Femur (tissue), 1 donor: ENCODE measurements around the gene PTPRN2.
A peak's percentile ranks its signal among the peaks of the same experiment; 100 is the strongest.
"Not testable (repeated sequence)": the region's sequence is repeated elsewhere in the genome, so short reads cannot be mapped to it uniquely, and the experiment has no call there.

Source experiments
- DNase-seq: peaks from one replicate; pipeline ENCODE4 v3.0.0-alpha.2; 2017

Gene PTPRN2

GRCh38 chr7:158377800-158378623 is 209.6 kb downstream of the PTPRN2 start:
- DNase-seq = no peak

DNA sequence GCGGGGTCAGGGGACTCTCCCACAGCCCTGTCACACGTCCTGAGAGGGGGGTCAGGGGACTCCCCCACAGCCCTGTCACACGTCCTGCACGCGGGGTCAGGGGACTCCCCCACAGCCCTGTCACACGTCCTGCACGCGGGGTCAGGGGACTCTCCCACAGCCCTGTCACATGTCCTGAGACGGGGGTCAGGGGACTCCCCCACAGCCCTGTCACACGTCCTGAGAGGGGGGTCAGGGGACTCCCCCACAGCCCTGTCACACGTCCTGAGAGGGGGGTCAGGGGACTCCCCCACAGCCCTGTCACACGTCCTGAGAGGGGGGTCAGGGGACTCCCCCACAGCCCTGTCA is 210.8 kb downstream of the PTPRN2 start:
- not testable (repeated sequence) for DNase-seq

- DNase-seq = not testable (repeated sequence)
These were observed 211.3 kb downstream of the PTPRN2 start for GRCh38 chr7:158376146-158376838.

- no peak for DNase-seq
These were observed 212.6 kb downstream of the PTPRN2 start for GRCh38 chr7:158375034-158375433.

- no peak for DNase-seq
These were observed 213.0 kb downstream of the PTPRN2 start for GRCh38 chr7:158374586-158374985.

DNA sequence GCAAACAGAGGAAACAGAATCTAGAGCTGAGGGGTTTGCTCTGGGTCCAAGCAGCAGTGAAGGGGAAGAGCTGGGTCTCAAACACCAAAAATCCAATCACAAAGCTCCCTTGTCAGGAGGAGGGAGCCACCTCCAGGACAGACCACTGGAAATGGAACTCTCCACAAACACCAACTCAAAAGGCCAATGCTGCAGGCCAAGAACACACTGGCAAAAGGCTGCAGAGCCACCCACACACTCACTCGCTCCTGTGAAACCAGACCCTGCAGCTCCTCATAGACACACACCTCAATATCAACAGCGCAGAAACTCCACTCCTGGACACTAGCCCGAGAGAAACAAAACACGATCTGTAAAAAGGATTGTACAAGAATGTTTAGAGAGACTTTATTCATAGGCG is 213.5 kb downstream of the PTPRN2 start:
- DNase-seq = no peak

DNA sequence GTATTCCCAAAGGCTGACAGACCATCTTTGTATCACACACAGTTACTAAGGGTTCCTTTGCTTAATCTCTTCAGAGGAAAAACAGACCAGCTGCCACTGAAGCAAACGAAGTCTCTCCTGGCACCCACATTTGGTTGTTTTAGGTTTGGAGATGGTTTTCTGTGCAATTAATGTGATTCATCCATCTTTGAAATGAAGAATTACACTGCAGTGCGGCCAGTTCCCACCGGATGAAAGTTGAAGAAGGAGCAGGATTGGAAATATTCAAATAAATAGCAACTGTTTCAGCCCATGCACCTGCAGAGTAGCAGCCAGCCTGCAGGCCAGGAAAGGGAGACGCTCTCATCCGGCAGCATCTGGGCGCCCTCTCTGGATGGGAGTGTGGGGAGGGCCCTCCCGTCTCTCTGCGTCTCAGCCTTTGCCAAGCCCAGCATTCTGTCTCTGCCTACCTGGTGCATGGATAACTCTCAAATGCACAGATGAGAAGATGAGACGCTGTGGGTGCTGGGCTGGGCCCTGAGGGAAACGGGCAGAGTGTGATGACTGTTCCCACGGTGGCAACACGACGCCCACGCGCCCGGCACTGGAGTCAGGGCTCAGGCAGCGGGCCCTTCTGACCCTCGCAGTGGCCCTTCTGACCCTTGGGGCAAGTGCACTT is 214.0 kb downstream of the PTPRN2 start:
- DNase-seq = no peak

DNA sequence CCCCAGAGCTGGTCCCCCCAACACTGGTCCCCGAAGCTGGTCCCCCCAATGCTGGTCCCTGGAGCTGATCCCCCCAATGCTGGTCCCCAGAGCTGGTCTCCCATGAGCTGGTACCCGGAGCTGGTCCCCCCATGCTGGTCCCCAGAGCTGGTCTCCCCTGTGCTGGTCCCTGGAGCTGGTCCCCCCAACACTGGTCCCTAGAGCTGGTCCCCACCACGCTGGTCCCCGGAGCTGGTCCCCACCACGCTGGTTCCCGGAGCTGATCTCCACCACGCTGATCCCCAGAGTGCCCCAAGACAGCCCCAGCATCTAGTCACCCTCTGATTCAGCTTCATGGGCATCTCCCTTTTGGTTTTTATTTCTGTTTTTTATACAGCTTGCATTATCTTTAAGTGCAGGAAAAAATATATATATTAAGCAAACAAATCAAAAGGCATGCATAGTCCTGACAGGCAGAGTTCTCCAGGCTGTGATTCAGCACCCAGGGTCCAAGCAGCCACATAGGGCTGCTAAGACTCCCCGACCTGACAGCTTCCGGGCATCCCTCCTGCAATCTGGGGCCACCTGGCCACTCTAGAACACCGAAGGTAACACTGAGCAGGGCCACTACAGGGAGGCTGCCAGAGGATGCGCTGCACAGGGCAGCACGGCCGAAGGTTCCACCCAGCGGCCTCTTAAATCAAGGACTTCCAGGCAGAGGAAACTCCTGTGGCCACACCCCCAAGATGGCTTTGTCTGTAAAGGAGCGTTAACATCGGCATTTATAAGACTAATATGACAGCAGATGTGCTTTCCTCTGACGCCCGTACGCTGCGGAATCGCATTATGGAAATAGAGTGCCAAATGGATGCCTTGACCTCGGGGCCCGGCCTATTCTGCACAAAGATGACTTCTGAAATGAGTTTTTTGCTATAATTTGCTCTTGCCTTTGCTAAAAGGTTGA is 215.0 kb downstream of the PTPRN2 start:
- no peak for DNase-seq

DNA sequence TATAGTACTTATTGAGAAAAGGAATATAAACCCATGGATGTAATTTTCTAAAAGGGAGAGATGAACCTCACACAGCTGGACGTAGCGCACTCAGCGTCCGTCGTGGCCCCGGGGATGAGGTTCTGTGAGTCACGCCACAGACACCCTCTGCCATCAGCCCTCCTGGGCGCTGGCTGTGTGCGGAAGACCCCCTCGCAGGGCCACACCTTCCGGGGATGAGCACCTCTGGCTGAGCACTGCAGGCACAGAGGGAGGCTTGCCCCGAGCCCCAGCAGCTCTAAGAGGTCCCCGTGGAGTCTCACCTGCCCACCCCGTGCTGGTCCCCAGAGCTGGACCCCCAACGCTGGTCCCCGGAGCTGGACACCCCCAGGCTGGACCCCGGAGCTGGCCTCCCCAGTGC is 215.8 kb downstream of the PTPRN2 start:
- no peak for DNase-seq

DNA sequence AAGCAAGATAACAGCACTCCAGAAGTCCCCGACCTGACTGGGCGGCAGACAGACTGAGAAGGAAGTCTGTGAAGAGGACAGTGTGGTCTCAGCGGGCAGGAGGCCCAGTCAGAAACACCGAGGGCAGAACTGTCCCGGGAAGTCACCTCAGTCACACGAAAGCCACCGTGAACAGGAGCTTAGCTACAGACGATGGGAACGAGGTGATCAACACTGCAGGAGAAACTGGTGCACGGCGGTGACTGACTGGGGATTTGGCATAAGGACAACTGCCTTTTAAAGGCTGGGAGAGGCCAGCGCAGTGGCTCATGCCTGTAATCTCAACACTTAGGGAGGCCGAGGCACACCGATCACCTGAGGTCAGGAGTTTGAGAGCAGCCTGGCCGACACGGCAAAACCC is 217.8 kb downstream of the PTPRN2 start:
- no peak for DNase-seq

GRCh38 chr7:158369290-158369689 is 218.3 kb downstream of the PTPRN2 start:
- DNase-seq = no peak

DNA sequence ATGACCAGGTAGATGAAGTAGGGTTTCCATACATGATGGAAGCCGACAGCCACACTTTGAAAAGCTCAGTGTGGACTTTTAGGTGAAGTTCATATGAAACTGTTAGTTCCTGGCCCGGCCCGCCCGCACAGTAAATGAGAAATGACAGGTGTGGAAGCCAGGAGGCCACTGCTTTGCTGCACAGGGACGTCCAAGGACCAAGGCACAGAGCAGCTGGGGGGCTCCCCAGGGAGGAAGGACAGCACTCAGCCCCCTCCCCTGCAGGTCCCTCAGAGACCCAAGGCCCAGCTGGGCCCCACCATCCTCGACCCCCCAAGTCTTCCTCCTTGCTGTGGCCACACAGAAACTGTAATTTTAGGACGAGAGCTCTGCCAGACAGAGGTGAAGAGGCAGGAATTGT is 219.2 kb downstream of the PTPRN2 start:
- no peak for DNase-seq

- DNase-seq = no peak
These were observed 220.0 kb downstream of the PTPRN2 start for GRCh38 chr7:158367634-158367982.

DNA sequence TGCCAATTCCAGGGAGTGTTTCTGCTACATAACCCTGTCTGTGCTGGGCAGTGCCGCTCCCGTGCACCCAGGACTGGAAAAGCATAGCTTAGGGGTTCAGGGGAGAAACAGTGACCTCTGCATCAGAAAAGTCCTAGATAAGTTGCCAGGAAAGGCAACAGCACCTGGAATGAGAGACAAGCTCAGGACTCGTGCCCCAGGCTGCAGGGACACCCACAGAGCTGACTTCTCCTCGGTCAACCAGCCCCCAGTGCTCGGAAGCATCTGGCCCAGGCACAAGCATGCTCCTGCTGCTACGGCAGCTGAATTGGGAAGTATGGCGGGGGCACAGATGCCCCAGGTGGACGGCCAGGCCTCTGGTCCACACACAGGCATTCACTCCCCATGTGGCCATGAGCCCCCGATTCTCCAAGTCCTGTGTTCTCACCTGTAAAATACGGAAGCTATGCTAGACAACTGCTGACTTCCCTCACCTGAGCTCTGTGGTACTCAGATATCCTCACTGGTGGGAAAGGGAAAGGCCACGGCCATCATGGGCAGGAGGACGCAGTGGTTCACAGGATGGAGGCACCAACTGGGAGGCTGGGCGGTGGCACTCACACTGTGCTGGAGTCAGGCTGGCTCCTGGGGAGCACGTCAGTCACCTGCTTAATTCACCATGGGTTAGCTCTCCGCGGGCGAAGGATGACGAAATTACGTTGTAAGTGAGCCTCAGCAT is 220.5 kb downstream of the PTPRN2 start:
- DNase-seq = no peak

- no peak for DNase-seq
These were observed 221.3 kb downstream of the PTPRN2 start for GRCh38 chr7:158366346-158366745.

DNA sequence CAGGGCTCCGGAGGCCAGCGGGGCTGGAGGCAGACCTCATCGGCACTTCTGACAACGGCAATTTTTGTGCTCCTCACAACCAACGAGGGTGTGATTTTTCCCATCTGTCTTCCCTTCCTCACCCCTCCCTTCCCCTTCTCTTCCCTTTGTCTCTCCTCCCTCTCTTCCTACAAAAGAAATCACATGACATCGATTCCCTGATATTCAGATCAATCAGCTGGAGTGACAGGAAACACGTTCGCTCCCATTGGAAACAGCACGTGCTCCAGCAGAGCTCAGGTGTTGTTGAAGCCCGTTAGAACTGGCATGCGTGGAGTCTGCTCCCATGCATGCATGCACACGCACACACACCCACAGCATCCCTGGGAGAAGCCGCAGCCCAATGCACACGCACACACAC is 222.4 kb downstream of the PTPRN2 start:
- DNase-seq = peak; percentile 8

DNA sequence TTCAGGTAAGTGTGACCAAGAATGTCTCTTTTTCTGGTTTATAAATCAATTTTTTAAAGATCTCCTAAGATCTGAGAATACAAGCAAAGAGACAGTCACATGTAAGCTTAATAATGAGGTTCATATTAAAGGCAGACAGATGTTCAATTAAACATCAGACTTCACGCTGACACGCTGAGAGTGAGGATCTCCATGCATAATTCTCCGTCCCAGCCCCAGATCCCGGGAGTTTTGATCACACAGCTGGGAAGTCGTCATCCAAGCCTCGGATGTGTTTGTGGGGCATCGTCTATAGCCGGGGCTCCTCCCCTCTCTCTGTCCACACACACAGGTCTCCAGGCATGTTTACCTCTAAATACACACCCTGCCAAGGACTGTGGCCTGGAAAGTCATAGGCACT is 223.2 kb downstream of the PTPRN2 start:
- DNase-seq = no peak

DNA sequence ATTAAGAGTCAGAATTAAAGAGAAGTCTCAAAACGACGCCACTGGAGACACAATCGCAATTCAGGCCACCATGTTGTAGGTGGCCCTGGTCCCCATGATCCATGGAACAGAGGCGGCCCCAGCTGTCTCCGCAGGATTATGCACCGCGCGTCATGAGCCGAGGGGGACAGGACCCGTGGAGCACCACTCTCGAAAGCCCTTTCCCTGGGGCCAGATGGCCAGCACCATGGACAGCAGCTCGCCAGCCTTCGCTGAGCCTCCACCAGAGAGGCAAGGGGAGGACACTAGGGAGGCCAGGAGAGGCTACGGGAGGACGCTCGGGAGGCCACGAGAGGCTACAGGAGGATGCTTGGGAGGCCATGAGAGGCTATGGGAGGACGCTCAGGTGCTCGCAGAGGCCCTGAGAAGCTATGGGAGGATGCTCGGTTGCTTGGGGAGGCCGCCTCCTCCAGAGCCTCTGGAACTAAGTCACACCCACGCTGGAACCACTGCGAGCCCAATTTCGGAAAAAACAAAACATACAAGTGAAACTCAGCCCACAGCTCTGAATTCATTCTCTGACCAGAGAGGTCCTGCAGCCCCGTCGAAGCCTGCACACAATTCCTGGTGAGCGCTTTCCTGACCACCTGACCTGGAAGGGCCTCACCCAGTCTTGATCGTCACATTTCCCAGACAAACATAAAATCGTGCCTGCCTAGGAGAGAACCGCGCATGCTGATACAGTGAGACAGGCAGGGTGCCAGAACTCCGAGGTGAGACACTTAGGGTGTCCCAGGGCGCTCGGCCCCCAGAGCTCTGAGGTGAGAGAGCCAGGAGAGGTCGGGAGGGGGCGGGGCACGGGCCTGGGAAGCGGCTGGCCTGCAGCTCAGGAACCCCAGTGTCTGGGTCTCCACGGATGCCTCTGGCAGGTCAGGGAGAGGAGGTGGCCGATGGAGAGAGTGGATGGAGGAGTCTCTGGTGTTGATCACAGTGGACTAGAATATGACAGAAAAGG is 224.4 kb downstream of the PTPRN2 start:
- DNase-seq = peak; percentile 13

GRCh38 chr7:158362001-158362400 is 225.6 kb downstream of the PTPRN2 start:
- peak; percentile 2 for DNase-seq

DNA sequence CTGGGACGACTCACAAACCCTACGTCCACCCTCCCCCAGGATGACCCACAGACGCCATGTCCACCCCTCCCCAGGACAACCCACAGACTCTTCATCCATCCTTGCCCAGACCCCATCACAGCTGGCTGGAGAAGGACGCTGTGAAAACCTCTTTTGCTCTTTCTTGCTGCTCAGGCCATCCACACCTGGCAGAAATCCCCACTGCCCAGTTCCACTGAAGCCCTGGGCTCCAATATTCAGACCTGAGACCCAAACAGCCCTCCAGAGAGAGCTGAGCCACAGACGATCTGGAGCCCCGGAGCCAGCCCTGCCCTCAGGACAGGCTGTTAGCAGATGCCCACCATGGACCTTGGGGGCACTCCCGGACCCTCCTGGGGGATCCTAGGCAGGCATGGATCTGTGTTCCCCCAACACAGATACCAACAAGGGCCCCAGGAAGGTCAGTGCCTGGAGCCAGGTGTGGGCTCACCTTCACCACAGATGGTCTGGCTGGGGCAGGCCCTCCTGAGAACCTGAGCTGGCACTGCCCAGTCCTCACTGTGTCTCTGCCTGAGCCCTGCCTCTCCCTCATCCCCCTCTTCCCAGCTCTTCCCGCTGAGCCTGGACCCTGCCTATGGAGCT is 226.2 kb downstream of the PTPRN2 start:
- peak; percentile 3 for DNase-seq
